Measurements from ENCODE around the gene HINT1.
"Not testable (repeated sequence)": the region's sequence is repeated elsewhere in the genome, so short reads cannot be mapped to it uniquely, and the experiment has no call there.

HINT1 gene

DNA sequence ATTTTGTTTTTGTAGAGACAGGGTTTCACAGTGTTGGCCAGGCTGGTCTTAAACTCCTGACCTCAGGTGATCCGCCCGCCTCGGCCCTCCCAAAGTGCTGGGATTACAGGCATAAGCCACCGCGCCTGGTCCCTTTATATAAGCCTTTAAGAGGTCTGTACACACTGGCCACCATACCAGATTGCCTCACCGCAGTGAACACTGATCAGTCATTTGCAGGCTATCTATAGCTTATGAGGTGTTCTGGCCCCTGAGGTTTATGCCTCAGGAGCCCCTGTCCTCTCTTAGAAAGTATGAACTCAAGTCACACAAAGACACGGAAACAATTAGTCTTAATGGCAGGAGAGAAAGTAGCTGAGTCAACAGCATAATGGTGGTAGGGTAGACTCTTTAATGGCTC lies 14.6 kb downstream of the HINT1 start:
- ChIA-PET CTCF (no interaction called here), POLR2A (no interaction called here)
- no peak for DNase-seq (ENCODE audit: extremely low spot score)
- TF ChIP-seq L3MBTL2 (conservative IDR thresholded peaks at IDR 0.05) (no peak), FOXM1 (IDR thresholded peaks at IDR 0.05; ENCODE audit: borderline replicate concordance) (no peak), FOXA1 (IDR thresholded peaks at IDR 0.05) (no peak), LEF1 (IDR thresholded peaks at IDR 0.05; ENCODE audit: borderline replicate concordance) (no peak), SP1 (IDR thresholded peaks at IDR 0.05) (no peak), HDGF (IDR thresholded peaks at IDR 0.05; ENCODE audit: borderline replicate concordance) (no peak), NFRKB (IDR thresholded peaks at IDR 0.05) (no peak), SUZ12 (IDR thresholded peaks at IDR 0.05) (no peak), ELF4 (IDR thresholded peaks at IDR 0.05) (no peak), ARNT (IDR thresholded peaks at IDR 0.05) (no peak), FOXK2 (IDR thresholded peaks at IDR 0.05) (no peak), ZNF384 (IDR thresholded peaks at IDR 0.05) (no peak), BHLHE40 (IDR thresholded peaks at IDR 0.05; ENCODE audit: borderline replicate concordance) (no peak), TARDBP (IDR thresholded peaks at IDR 0.05) (no peak), CTBP1 (IDR thresholded peaks at IDR 0.05; ENCODE audit: borderline replicate concordance) (no peak)
- TF ChIP-seq, protein P1, sequence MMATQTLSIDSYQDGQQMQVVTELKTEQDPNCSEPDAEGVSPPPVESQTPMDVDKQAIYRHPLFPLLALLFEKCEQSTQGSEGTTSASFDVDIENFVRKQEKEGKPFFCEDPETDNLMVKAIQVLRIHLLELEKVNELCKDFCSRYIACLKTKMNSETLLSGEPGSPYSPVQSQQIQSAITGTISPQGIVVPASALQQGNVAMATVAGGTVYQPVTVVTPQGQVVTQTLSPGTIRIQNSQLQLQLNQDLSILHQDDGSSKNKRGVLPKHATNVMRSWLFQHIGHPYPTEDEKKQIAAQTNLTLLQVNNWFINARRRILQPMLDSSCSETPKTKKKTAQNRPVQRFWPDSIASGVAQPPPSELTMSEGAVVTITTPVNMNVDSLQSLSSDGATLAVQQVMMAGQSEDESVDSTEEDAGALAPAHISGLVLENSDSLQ (IDR thresholded peaks at IDR 0.05) = no peak

DNA sequence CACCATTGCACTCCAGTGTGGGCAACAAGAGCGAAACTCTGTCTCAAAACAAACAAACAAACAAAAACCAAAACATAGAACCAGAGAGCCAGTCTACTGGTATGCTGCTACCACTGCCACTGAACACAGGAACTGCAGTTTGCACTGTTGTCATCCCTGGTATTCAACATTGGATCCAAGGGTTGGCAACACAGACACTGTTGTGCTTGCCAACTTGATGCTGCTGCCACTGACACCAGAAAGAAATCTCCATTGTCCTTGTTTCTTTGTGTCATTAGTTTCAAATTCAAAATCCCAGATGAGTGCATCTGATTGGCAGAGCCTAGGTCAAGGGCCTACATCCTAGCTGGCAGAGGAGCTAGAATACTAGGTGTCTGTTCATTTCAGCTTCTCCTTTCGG lies 16.2 kb downstream of the HINT1 start:
- ChIA-PET POLR2A (no interaction called here), CTCF (interaction anchor here (0.7 kb wide), 1 partner anchor 341 kb away, joined by 3 read pairs; no protein-coding TSS in a partner anchor)
- no peak for DNase-seq (ENCODE audit: extremely low spot score)
- TF ChIP-seq ELF4 (IDR thresholded peaks at IDR 0.05) = no peak
- no peak for TF ChIP-seq BHLHE40 (IDR thresholded peaks at IDR 0.05; ENCODE audit: borderline replicate concordance)
- TF ChIP-seq, protein P1 (IDR thresholded peaks at IDR 0.05) = no peak
- no peak for TF ChIP-seq SUZ12 (IDR thresholded peaks at IDR 0.05)

GRCh38 chr5:131147258-131147657 lies 17.8 kb downstream of the HINT1 start:
- TF ChIP-seq ARNT (IDR thresholded peaks at IDR 0.05) (no peak), ZNF384 (IDR thresholded peaks at IDR 0.05) (no peak), LEF1 (IDR thresholded peaks at IDR 0.05; ENCODE audit: borderline replicate concordance) (no peak), SUZ12 (IDR thresholded peaks at IDR 0.05) (no peak), TARDBP (IDR thresholded peaks at IDR 0.05) (no peak), L3MBTL2 (conservative IDR thresholded peaks at IDR 0.05) (no peak), CTBP1 (IDR thresholded peaks at IDR 0.05; ENCODE audit: borderline replicate concordance) (no peak), ELF4 (IDR thresholded peaks at IDR 0.05) (no peak), SP1 (IDR thresholded peaks at IDR 0.05) (no peak), NFRKB (IDR thresholded peaks at IDR 0.05) (no peak), HDGF (IDR thresholded peaks at IDR 0.05; ENCODE audit: borderline replicate concordance) (no peak), BHLHE40 (IDR thresholded peaks at IDR 0.05; ENCODE audit: borderline replicate concordance) (no peak), FOXM1 (IDR thresholded peaks at IDR 0.05; ENCODE audit: borderline replicate concordance) (no peak)
- TF ChIP-seq, protein P1 (IDR thresholded peaks at IDR 0.05) = no peak
- ChIA-PET CTCF (no interaction called here), POLR2A (no interaction called here)
- no peak for DNase-seq (ENCODE audit: extremely low spot score)

- no peak for DNase-seq (ENCODE audit: extremely low spot score)
- CTCF ChIA-PET = no interaction called here
- TF ChIP-seq CTBP1 (IDR thresholded peaks at IDR 0.05; ENCODE audit: borderline replicate concordance) (no peak), TARDBP (IDR thresholded peaks at IDR 0.05) (no peak), FOXK2 (IDR thresholded peaks at IDR 0.05) (no peak), ZNF384 (IDR thresholded peaks at IDR 0.05) (no peak), HDGF (IDR thresholded peaks at IDR 0.05; ENCODE audit: borderline replicate concordance) (no peak), LEF1 (IDR thresholded peaks at IDR 0.05; ENCODE audit: borderline replicate concordance) (no peak), SP1 (IDR thresholded peaks at IDR 0.05) (no peak), BHLHE40 (IDR thresholded peaks at IDR 0.05; ENCODE audit: borderline replicate concordance) (no peak), FOXA1 (IDR thresholded peaks at IDR 0.05) (no peak), NFRKB (IDR thresholded peaks at IDR 0.05) (no peak), SUZ12 (IDR thresholded peaks at IDR 0.05) (no peak), ARNT (IDR thresholded peaks at IDR 0.05) (no peak), L3MBTL2 (conservative IDR thresholded peaks at IDR 0.05) (no peak), ELF4 (IDR thresholded peaks at IDR 0.05) (no peak), FOXM1 (IDR thresholded peaks at IDR 0.05; ENCODE audit: borderline replicate concordance) (no peak)
- TF ChIP-seq, protein P1 (IDR thresholded peaks at IDR 0.05) = no peak
- POLR2A ChIA-PET = no interaction called here
These were observed 22.0 kb downstream of the HINT1 start for GRCh38 chr5:131142970-131143617.

- DNase-seq (ENCODE audit: extremely low spot score) = no peak
- ChIA-PET POLR2A (no interaction called here), CTCF (no interaction called here)
- TF ChIP-seq TARDBP (IDR thresholded peaks at IDR 0.05) (no peak), L3MBTL2 (conservative IDR thresholded peaks at IDR 0.05) (no peak), ARNT (IDR thresholded peaks at IDR 0.05) (no peak), CTBP1 (IDR thresholded peaks at IDR 0.05; ENCODE audit: borderline replicate concordance) (no peak), HDGF (IDR thresholded peaks at IDR 0.05; ENCODE audit: borderline replicate concordance) (no peak), SUZ12 (IDR thresholded peaks at IDR 0.05) (no peak), ZNF384 (IDR thresholded peaks at IDR 0.05) (no peak), FOXM1 (IDR thresholded peaks at IDR 0.05; ENCODE audit: borderline replicate concordance) (no peak), ELF4 (IDR thresholded peaks at IDR 0.05) (no peak), LEF1 (IDR thresholded peaks at IDR 0.05; ENCODE audit: borderline replicate concordance) (no peak), FOXA1 (IDR thresholded peaks at IDR 0.05) (no peak), SP1 (IDR thresholded peaks at IDR 0.05) (no peak), BHLHE40 (IDR thresholded peaks at IDR 0.05; ENCODE audit: borderline replicate concordance) (no peak), FOXK2 (IDR thresholded peaks at IDR 0.05) (no peak), NFRKB (IDR thresholded peaks at IDR 0.05) (no peak)
- TF ChIP-seq, protein P1 (IDR thresholded peaks at IDR 0.05) = no peak
These were observed 25.7 kb downstream of the HINT1 start for GRCh38 chr5:131139321-131139720.

- DNase-seq (ENCODE audit: extremely low spot score); POLR2A ChIA-PET; CTCF ChIA-PET: not testable (repeated sequence)
These were observed 26.6 kb downstream of the HINT1 start for GRCh38 chr5:131138406-131138805.

DNA sequence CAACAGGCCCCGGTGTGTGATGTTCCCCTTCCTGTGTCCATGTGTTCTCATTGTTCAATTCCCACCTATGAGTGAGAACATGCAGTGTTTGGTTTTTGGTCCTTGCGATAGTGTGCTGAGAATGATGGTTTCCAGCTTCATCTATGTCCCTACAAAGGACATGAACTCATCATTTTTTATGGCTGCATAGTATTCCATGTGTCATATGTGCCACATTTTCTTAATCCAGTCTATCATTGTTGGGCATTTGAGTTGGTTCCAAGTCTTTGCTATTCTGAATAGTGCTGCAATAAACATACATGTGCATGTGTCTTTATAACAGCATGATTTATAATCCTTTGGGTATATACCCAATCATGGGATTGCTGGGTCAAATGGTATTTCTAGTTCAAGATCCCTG lies 32.0 kb downstream of the HINT1 start:
- DNase-seq (ENCODE audit: extremely low spot score); CTCF ChIA-PET; POLR2A ChIA-PET: not testable (repeated sequence)

Data from HEK293T (cell line).